GM23338 (cell line): ENCODE data around the gene PRELID2. TPM values are rescaled to one million over a fixed set of nuclear protein-coding genes. Genes with fewer than 3 reads are reported as not detected.

Experiments used
- ATAC-seq: fragments of 200-7000 bp; cut with Tn5 transposase; 3 replicates; pipeline ENCODE4 v1.9.1; 2020
- DNase-seq: peaks from one replicate; pipeline ENCODE4 v3.0.0-alpha.2; 2015; ENCODE audit warnings: low spot score
- H2AFZ ChIP-seq: fragments of 200-600 bp; sonication (generic); 2 replicates; pipeline ENCODE4 v1.8.0; 2016; ENCODE audit warnings: antibody characterized with exemption, mild to moderate bottlenecking, moderate library complexity
- H3F3A ChIP-seq: fragments of 200-600 bp; sonication (generic); replicated peaks from 2 replicates; pipeline ENCODE4 v1.8.0; 2017; ENCODE audit warnings: antibody characterized with exemption, mixed run types, low read depth
- H3K27ac ChIP-seq: fragments of 200-600 bp; sonication (generic); 2 replicates; pipeline ENCODE4 v1.6.1; 2016; ENCODE audit warnings: low read depth
- H3K27me3 ChIP-seq: fragments of 200-600 bp; sonication (generic); 2 replicates; pipeline ENCODE4 v1.8.0; 2016; ENCODE audit warnings: mild to moderate bottlenecking, mixed run types, moderate library complexity; ENCODE audit not compliant: insufficient read depth
- H3K36me3 ChIP-seq: fragments of 200-600 bp; sonication (generic); 2 replicates; pipeline ENCODE4 v1.8.0; 2016; ENCODE audit warnings: mild to moderate bottlenecking; ENCODE audit not compliant: insufficient read depth
- H3K4me1 ChIP-seq: fragments of 200-600 bp; sonication (generic); 2 replicates; pipeline ENCODE4 v1.8.0; 2016; ENCODE audit warnings: mild to moderate bottlenecking, moderate library complexity; ENCODE audit not compliant: insufficient read depth
- H3K4me2 ChIP-seq: fragments of 200-600 bp; sonication (generic); 2 replicates; pipeline ENCODE4 v1.7.1; 2017; ENCODE audit warnings: mixed run types
- H3K4me3 ChIP-seq: fragments of 200-600 bp; sonication (generic); 2 replicates; pipeline ENCODE4 v1.6.1; 2016; ENCODE audit warnings: mixed run types
- H3K79me2 ChIP-seq: fragments of 200-600 bp; sonication (generic); replicated peaks from 2 replicates; pipeline ENCODE4 v1.8.0; 2017; ENCODE audit warnings: mild to moderate bottlenecking; ENCODE audit not compliant: insufficient read depth
- H3K9me2 ChIP-seq: fragments of 200-600 bp; sonication (generic); 2 replicates; pipeline ENCODE4 v1.8.0; 2017; ENCODE audit not compliant: insufficient read depth
- H4K20me1 ChIP-seq: fragments of 200-600 bp; sonication (generic); replicated peaks from 2 replicates; pipeline ENCODE4 v1.8.0; 2017; ENCODE audit warnings: mild to moderate bottlenecking; ENCODE audit not compliant: insufficient read depth
- H3K27ac Mint-ChIP-seq: 2 replicates; pipeline ENCODE4 v1.8.0; 2020; ENCODE audit warnings: inconsistent platforms, mild to moderate bottlenecking, moderate library complexity, mixed read lengths
- H3K27me3 Mint-ChIP-seq: 3 replicates; pipeline ENCODE4 v1.8.0; 2022; ENCODE audit warnings: low read depth, mild to moderate bottlenecking, moderate library complexity, mixed read lengths, inconsistent platforms; ENCODE audit not compliant: insufficient read depth, poor library complexity
- H3K36me3 Mint-ChIP-seq: 3 replicates; pipeline ENCODE4 v1.8.0; 2021; ENCODE audit warnings: low read depth, mild to moderate bottlenecking, inconsistent platforms, moderate library complexity, mixed read lengths
- H3K4me1 Mint-ChIP-seq: 3 replicates; pipeline ENCODE4 v1.8.0; 2020; ENCODE audit warnings: mild to moderate bottlenecking, inconsistent platforms, mixed read lengths
- H3K4me3 Mint-ChIP-seq: 3 replicates; pipeline ENCODE4 v1.8.0; 2021; ENCODE audit warnings: moderate library complexity, mild to moderate bottlenecking, inconsistent platforms, mixed read lengths
- H3K9me3 Mint-ChIP-seq: 3 replicates; pipeline ENCODE4 v1.8.0; 2020; ENCODE audit warnings: moderate library complexity, mild to moderate bottlenecking, inconsistent platforms, mixed read lengths
- CREB1 ChIP-seq: fragments of 250-450 bp; sonication (Bioruptor Pico); IDR thresholded peaks from 2 replicates; pipeline ENCODE4 v1.5.0; 2020; ENCODE audit warnings: low read depth, mild to moderate bottlenecking, moderate library complexity
- CTCF ChIP-seq, 2 experiments: fragments of 200-600 bp in 1 of 2; sonication (generic) in 1 of 2; conservative IDR thresholded peaks; 2 replicates each; pipeline versions ENCODE4 v1.5.1 to v1.6.1; 2016 to 2017; ENCODE audit warnings: antibody characterized with exemption in 2 of 2, low read depth in 2 of 2, mild to moderate bottlenecking in 2 of 2, moderate library complexity in 1 of 2
- EZH2 ChIP-seq: fragments of 200-600 bp; sonication (generic); IDR thresholded peaks from one replicate; pipeline ENCODE4 v1.8.0; 2017; ENCODE audit warnings: antibody characterized with exemption, mild to moderate bottlenecking, low read depth; ENCODE audit not compliant: unreplicated experiment
- EZH2phosphoT487 ChIP-seq: fragments of 200-600 bp; sonication (generic); IDR thresholded peaks from one replicate; pipeline ENCODE4 v1.8.1; 2018; ENCODE audit warnings: antibody characterized with exemption; ENCODE audit not compliant: unreplicated experiment
- JUNB ChIP-seq: IDR thresholded peaks from one replicate; pipeline ENCODE4 v1.6.1; 2016; ENCODE audit warnings: antibody characterized with exemption; ENCODE audit not compliant: unreplicated experiment
- POLR2AphosphoS5 ChIP-seq: IDR thresholded peaks from 2 replicates; pipeline ENCODE4 v1.6.1; 2016; ENCODE audit warnings: antibody characterized with exemption, low read depth
- STAT1 ChIP-seq: IDR thresholded peaks from one replicate; pipeline ENCODE4 v1.6.1; 2016; ENCODE audit warnings: antibody characterized with exemption; ENCODE audit not compliant: unreplicated experiment
- ZNF114 ChIP-seq: fragments of 250-450 bp; sonication (Bioruptor Pico); IDR thresholded peaks from 2 replicates; pipeline ENCODE4 v1.5.0; 2020; ENCODE audit warnings: mild to moderate bottlenecking, moderate library complexity
- ZNF331 ChIP-seq: fragments of 250-450 bp; sonication (Bioruptor Pico); IDR thresholded peaks from 2 replicates; pipeline ENCODE4 v1.5.0; 2020; ENCODE audit warnings: low read depth, mild to moderate bottlenecking, moderate library complexity
- long read RNA-seq: library from polyadenylated mRNA; unstranded; transcript quantifications from one replicate; pipeline ENCODE4 v2.0.0, GENCODE V29; 2020; ENCODE audit not compliant: unreplicated experiment
- polyA plus RNA-seq: library from polyadenylated mRNA; unstranded; fragments of >200 nt; fragmentation: Nextera tagmentation; extraction: Ambion mirVana; gene quantifications from 2 replicates; pipeline ENCODE4 v1.2.1, GENCODE V29; 2016
- total RNA-seq: library from RNA; depleted of rRNA; stranded (reverse); fragments of >200 nt; shearing (Covaris generic); gene quantifications from 2 replicates; pipeline ENCODE4 v1.2.3, GENCODE V29; 2014; rRNA removed
- TF ChIP-seq, protein P1 (sequence below): IDR thresholded peaks from one replicate; pipeline ENCODE4 v1.6.1; 2018; ENCODE audit warnings: antibody characterized with exemption; ENCODE audit not compliant: unreplicated experiment
- TF ChIP-seq, protein P2 (sequence below): fragments of 250-450 bp; sonication (Bioruptor Pico); IDR thresholded peaks from 2 replicates; pipeline ENCODE4 v1.5.0; 2020; ENCODE audit warnings: mild to moderate bottlenecking, moderate library complexity

Gene PRELID2
- 9.8 and 13.1 TPM in 2 replicates for total RNA-seq
- 7.3 and 9.3 TPM in 2 replicates for polyA plus RNA-seq
- long read RNA-seq, partial matches to known transcripts = 0 of 3 reads
- long read RNA-seq, other reads (novel, unspliced or antisense) = 2 of 3 reads

DNA sequence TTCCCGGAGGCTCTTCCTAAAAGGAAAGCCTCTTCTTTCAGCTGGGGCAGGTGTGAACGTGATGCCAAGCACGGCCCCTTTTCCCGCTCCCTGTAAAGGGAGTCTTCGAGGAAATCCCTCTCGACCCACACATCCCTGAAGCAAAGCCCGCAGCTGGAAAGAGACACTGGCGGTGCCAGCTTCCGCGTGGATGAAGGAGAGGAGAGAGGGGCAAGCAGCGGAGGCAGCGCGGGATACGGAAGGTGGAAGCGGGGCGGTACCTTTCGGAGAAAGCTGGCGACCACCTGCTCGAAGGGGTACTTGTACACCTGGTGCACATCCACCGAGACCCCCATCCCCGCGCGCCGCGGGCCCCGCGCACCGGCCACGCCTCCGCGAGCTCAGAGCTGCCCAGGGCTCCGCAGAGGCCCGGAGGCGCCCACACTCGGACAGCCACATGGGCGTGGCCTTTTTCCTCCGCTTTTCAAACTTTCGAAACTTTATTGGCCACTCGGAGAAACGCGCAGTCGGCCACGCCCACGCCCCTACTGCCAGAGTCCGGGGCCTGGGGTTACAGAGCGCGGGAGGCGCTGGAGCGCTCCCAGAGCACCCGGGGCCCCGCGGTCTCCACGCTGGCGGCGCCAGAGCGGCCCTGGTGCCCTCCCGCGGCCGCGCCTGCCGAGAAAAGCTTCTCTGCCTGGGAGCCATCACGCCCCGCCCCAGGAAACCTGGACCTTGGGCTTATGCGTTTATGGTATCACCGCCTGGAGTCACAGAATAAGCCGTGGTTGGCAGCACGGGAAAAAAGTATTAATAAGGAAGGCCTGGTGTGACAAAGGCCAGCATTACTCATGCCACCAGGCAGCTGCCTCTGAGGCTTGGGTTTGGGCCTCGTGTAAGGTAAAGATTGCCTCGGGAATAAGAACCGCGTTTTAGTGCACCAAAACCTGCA lies at the start of gene PRELID2:
TSS of gene PRELID2 (minus strand) at position 426 of the 931 bp plus-strand sequence. CDS start at position 335, 91 bp downstream.
- peak within 1 kb of the TSS; percentile 97 for H3K4me2 ChIP-seq
- H3K27ac Mint-ChIP-seq = no peak within 1 kb of the TSS
- H4K20me1 ChIP-seq = no peaks in the 10 kb centered on the region
- peak within 1 kb of the TSS; percentile 100 for H2AFZ ChIP-seq
- H3K9me2 ChIP-seq = no peaks in the 10 kb centered on the region
- H3K4me1 Mint-ChIP-seq = peaks cover 5% of the 10 kb centered on the region; the same call in 1 of the 3 replicates
- peaks cover 8% of the 10 kb centered on the region for H3K27me3 Mint-ChIP-seq
- H3K27me3 ChIP-seq = peaks cover 22% of the 10 kb centered on the region
- H3K36me3 ChIP-seq = no peaks in the 10 kb centered on the region
- no peaks in the 10 kb centered on the region for H3K79me2 ChIP-seq
- H3K27ac ChIP-seq = no peak within 1 kb of the TSS
- DNase-seq (peak; percentile 97), ATAC-seq (peak; percentile 98)
- no peaks in the 10 kb centered on the region for H3K36me3 Mint-ChIP-seq
- TF ChIP-seq ZNF331 (CRISPR knock-in tag) (no peak), CTCF (conservative IDR thresholded peaks at IDR 0.05; ENCODE audit: low read depth in 2 of 2) (peak in 1 of 2 experiments; percentile 19; a peak in 2 of 4 replicates), POLR2AphosphoS5 (peak; percentile 70), EZH2phosphoT487 (no peak), EZH2 (no peak), STAT1 (no peak), CREB1 (CRISPR knock-in tag) (peak; percentile 49; the same call in 1 of the 2 replicates), ZNF114 (CRISPR knock-in tag) (no peak), JUNB (no peak)
- TF ChIP-seq, protein P1, sequence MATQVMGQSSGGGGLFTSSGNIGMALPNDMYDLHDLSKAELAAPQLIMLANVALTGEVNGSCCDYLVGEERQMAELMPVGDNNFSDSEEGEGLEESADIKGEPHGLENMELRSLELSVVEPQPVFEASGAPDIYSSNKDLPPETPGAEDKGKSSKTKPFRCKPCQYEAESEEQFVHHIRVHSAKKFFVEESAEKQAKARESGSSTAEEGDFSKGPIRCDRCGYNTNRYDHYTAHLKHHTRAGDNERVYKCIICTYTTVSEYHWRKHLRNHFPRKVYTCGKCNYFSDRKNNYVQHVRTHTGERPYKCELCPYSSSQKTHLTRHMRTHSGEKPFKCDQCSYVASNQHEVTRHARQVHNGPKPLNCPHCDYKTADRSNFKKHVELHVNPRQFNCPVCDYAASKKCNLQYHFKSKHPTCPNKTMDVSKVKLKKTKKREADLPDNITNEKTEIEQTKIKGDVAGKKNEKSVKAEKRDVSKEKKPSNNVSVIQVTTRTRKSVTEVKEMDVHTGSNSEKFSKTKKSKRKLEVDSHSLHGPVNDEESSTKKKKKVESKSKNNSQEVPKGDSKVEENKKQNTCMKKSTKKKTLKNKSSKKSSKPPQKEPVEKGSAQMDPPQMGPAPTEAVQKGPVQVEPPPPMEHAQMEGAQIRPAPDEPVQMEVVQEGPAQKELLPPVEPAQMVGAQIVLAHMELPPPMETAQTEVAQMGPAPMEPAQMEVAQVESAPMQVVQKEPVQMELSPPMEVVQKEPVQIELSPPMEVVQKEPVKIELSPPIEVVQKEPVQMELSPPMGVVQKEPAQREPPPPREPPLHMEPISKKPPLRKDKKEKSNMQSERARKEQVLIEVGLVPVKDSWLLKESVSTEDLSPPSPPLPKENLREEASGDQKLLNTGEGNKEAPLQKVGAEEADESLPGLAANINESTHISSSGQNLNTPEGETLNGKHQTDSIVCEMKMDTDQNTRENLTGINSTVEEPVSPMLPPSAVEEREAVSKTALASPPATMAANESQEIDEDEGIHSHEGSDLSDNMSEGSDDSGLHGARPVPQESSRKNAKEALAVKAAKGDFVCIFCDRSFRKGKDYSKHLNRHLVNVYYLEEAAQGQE = no peak
- TF ChIP-seq, protein P2, sequence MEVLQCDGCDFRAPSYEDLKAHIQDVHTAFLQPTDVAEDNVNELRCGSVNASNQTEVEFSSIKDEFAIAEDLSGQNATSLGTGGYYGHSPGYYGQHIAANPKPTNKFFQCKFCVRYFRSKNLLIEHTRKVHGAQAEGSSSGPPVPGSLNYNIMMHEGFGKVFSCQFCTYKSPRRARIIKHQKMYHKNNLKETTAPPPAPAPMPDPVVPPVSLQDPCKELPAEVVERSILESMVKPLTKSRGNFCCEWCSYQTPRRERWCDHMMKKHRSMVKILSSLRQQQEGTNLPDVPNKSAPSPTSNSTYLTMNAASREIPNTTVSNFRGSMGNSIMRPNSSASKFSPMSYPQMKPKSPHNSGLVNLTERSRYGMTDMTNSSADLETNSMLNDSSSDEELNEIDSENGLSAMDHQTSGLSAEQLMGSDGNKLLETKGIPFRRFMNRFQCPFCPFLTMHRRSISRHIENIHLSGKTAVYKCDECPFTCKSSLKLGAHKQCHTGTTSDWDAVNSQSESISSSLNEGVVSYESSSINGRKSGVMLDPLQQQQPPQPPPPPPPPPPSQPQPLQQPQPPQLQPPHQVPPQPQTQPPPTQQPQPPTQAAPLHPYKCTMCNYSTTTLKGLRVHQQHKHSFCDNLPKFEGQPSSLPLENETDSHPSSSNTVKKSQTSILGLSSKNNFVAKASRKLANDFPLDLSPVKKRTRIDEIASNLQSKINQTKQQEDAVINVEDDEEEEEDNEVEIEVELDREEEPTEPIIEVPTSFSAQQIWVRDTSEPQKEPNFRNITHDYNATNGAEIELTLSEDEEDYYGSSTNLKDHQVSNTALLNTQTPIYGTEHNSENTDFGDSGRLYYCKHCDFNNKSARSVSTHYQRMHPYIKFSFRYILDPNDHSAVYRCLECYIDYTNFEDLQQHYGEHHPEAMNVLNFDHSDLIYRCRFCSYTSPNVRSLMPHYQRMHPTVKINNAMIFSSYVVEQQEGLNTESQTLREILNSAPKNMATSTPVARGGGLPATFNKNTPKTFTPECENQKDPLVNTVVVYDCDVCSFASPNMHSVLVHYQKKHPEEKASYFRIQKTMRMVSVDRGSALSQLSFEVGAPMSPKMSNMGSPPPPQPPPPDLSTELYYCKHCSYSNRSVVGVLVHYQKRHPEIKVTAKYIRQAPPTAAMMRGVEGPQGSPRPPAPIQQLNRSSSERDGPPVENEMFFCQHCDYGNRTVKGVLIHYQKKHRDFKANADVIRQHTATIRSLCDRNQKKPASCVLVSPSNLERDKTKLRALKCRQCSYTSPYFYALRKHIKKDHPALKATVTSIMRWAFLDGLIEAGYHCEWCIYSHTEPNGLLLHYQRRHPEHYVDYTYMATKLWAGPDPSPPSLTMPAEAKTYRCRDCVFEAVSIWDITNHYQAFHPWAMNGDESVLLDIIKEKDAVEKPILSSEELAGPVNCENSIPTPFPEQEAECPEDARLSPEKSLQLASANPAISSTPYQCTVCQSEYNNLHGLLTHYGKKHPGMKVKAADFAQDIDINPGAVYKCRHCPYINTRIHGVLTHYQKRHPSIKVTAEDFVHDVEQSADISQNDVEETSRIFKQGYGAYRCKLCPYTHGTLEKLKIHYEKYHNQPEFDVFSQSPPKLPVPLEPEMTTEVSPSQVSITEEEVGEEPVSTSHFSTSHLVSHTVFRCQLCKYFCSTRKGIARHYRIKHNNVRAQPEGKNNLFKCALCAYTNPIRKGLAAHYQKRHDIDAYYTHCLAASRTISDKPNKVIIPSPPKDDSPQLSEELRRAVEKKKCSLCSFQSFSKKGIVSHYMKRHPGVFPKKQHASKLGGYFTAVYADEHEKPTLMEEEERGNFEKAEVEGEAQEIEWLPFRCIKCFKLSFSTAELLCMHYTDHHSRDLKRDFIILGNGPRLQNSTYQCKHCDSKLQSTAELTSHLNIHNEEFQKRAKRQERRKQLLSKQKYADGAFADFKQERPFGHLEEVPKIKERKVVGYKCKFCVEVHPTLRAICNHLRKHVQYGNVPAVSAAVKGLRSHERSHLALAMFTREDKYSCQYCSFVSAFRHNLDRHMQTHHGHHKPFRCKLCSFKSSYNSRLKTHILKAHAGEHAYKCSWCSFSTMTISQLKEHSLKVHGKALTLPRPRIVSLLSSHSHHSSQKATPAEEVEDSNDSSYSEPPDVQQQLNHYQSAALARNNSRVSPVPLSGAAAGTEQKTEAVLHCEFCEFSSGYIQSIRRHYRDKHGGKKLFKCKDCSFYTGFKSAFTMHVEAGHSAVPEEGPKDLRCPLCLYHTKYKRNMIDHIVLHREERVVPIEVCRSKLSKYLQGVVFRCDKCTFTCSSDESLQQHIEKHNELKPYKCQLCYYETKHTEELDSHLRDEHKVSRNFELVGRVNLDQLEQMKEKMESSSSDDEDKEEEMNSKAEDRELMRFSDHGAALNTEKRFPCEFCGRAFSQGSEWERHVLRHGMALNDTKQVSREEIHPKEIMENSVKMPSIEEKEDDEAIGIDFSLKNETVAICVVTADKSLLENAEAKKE = no peak
- H3K4me1 ChIP-seq = no peaks in the 10 kb centered on the region; the same call in 1 of the 2 replicates
- H3F3A ChIP-seq = no peaks in the 10 kb centered on the region
- H3K4me3 Mint-ChIP-seq = peak within 1 kb of the TSS; percentile 68
- no peaks in the 10 kb centered on the region for H3K9me3 Mint-ChIP-seq
- peak within 1 kb of the TSS; percentile 75 for H3K4me3 ChIP-seq
